Transverse colon (tissue), 4 donors: ENCODE measurements around the gene ZNF423.

Source experiments
- CTCF ChIP-seq, 5 experiments: fragments of 200-600 bp in 3 of 5; fragments of 450-650 bp in 2 of 5; sonication (generic) in 3 of 5; IDR thresholded peaks; 1 replicate in 2 of 5; 2 replicates in 3 of 5; pipeline ENCODE4 v1.5.1; 2016 to 2017; ENCODE audit warnings: antibody characterized with exemption in 5 of 5, inconsistent platforms in 3 of 5, mild to moderate bottlenecking in 2 of 5, moderate library complexity in 1 of 5
- POLR2A ChIP-seq: fragments of 450-650 bp; IDR thresholded peaks from one replicate; pipeline ENCODE4 v1.6.1; 2016; ENCODE audit warnings: antibody characterized with exemption, mild to moderate bottlenecking, moderate library complexity
- POLR2AphosphoS5 ChIP-seq, 3 donors: sonication (generic); formaldehyde crosslinking; IDR thresholded peaks; one replicate each; pipeline ENCODE4 v1.6.1; 2016; ENCODE audit warnings: antibody characterized with exemption in 3 of 3

GRCh38 chr16:49725651-49726050, 130.3 kb downstream of the ZNF423 start:
- TF ChIP-seq POLR2A (no peak), CTCF (IDR thresholded peaks at IDR 0.05) (no peak), POLR2AphosphoS5 (IDR thresholded peaks at IDR 0.05) (no peak)
